GM12872 (cell line): ENCODE results near the gene SCNN1B.

Experiments used
- CTCF ChIP-seq: IDR thresholded peaks from 3 replicates; pipeline ENCODE4 v1.5.1; 2011; ENCODE audit warnings: low read depth, mild to moderate bottlenecking, low read length, moderate library complexity; ENCODE audit not compliant: insufficient read depth

SCNN1B gene

GRCh38 chr16:23389201-23389600 is 87.1 kb downstream of the SCNN1B start:
- no peak for TF ChIP-seq CTCF

- TF ChIP-seq CTCF, result no peak
These were observed 89.5 kb downstream of the SCNN1B start for GRCh38 chr16:23391381-23392222.

- no peak for TF ChIP-seq CTCF
These were observed 90.1 kb downstream of the SCNN1B start for GRCh38 chr16:23392223-23392600.

- no peak for TF ChIP-seq CTCF
These were observed 92.2 kb downstream of the SCNN1B start for GRCh38 chr16:23394141-23394831.

GRCh38 chr16:23395732-23396131 is 93.6 kb downstream of the SCNN1B start:
- TF ChIP-seq CTCF, result no peak

GRCh38 chr16:23397464-23397863 is 95.4 kb downstream of the SCNN1B start:
- TF ChIP-seq CTCF, result no peak

- no peak for TF ChIP-seq CTCF
These were observed 97.1 kb downstream of the SCNN1B start for GRCh38 chr16:23398987-23399805.
